ENCODE data around the gene KCNQ2. TPM values are rescaled to one million over a fixed set of nuclear protein-coding genes. Genes with fewer than 3 reads are reported as not detected.

The KCNQ2 gene
- total RNA-seq, 1 experiment from 2014 or later: 86.5 TPM

GRCh38 chr20:63409066-63409833, 63.2 kb downstream of the KCNQ2 start (continued):
- TF ChIP-seq REST (IDR thresholded peaks at IDR 0.05; ENCODE audit: low read depth) (no peak), ZBTB33 (IDR thresholded peaks at IDR 0.05; ENCODE audit: extremely low read depth, insufficient replicate concordance, low read length) (no peak)

GRCh38 chr20:63408684-63409046, 63.8 kb downstream of the KCNQ2 start:
- POLR2A ChIA-PET: no interaction called here
- intact Hi-C loops (cut with micrococcal nuclease): no loop called here
- TF ChIP-seq EZH2 (IDR thresholded peaks at IDR 0.05): no peak
- no peak for TF ChIP-seq CTCF (IDR thresholded peaks at IDR 0.05 in 2 of 3, conservative IDR thresholded peaks at IDR 0.05 in 1 of 3; ENCODE audit: borderline replicate concordance in 1 of 3, insufficient read depth in 1 of 3, low read depth in 2 of 3, low read length in 2 of 3)
- TF ChIP-seq EGR1 (IDR thresholded peaks at IDR 0.05; ENCODE audit: low read depth): no peak
- TF ChIP-seq YY1 (IDR thresholded peaks at IDR 0.05; ENCODE audit: extremely low read depth, insufficient replicate concordance, low read depth, low read length): no peak
- TF ChIP-seq SP1 (IDR thresholded peaks at IDR 0.05; ENCODE audit: low read depth): no peak
- TF ChIP-seq ZFX (IDR thresholded peaks at IDR 0.05): no peak
- no peak for TF ChIP-seq POLR2AphosphoS5 (IDR thresholded peaks at IDR 0.05; ENCODE audit: low read depth, low read length)
- TF ChIP-seq ZBTB33 (IDR thresholded peaks at IDR 0.05; ENCODE audit: extremely low read depth, insufficient replicate concordance, low read length): no peak
- no peak for TF ChIP-seq FOSL1 (IDR thresholded peaks at IDR 0.05; ENCODE audit: low read depth)
- no peak for TF ChIP-seq SRF (IDR thresholded peaks at IDR 0.05; ENCODE audit: low read depth)
- no peak for TF ChIP-seq CEBPB (IDR thresholded peaks at IDR 0.05; ENCODE audit: low read depth)
- TF ChIP-seq SIN3A (IDR thresholded peaks at IDR 0.05; ENCODE audit: low read depth): no peak
- no peak for TF ChIP-seq TCF7L2 (IDR thresholded peaks at IDR 0.05; ENCODE audit: borderline replicate concordance, extremely low read depth, insufficient read depth, insufficient read length)

More at GRCh38 chr20:63408684-63409046, 63.8 kb downstream of the KCNQ2 start:
- no peaks in the 10 kb centered on the region for H3K79me2 ChIP-seq (ENCODE audit: insufficient read depth, low read length)
- H2AFZ ChIP-seq (ENCODE audit: low read depth, low read length, poor library complexity, severe bottlenecking): no peak overlapping the region
- peak overlapping the region; percentile 69 for H3K27ac ChIP-seq (ENCODE audit: low read depth, low read length)
- no peaks in the 10 kb centered on the region for H3K9me3 ChIP-seq (ENCODE audit: control insufficient read depth in 1 of 2, insufficient read depth in 1 of 2, low read depth in 1 of 2, low read length in 2 of 2)
- H3K36me3 ChIP-seq (ENCODE audit: control insufficient read depth in 1 of 2, insufficient read depth in 2 of 2, low read length in 2 of 2): no peaks in the 10 kb centered on the region
- DNase-seq (ENCODE audit: low read depth, low spot score) (no peak), ATAC-seq (no peak)
- H3K4me2 ChIP-seq (ENCODE audit: low read length): peak overlapping the region; percentile 61
- no peaks in the 10 kb centered on the region for H3K27me3 ChIP-seq (ENCODE audit: insufficient read depth, low read length)
- H3K9ac ChIP-seq (ENCODE audit: low read length): no peak overlapping the region
- ChIA-PET CTCF (interaction anchor here (1.0 kb wide), 1 partner anchor 27 kb away, joined by 3 read pairs; no protein-coding TSS in a partner anchor), RAD21 (ENCODE audit: low non-redundant PET in 1 of 2, low total read pairs in 2 of 2, uncharacterized antibody in 2 of 2, unreplicated experiment in 2 of 2) (no interaction called here)
- peak overlapping the region; percentile 55 to 57 for H3K4me3 ChIP-seq (replicated peaks in 1 of 2; ENCODE audit: low read depth in 1 of 2, low read length in 2 of 2)
- peaks cover 0 to 12% of the 10 kb centered on the region in 2 experiments; a peak in 1 of 4 replicates for H3K4me1 ChIP-seq (ENCODE audit: control insufficient read depth in 1 of 2, insufficient read depth in 2 of 2, low read length in 2 of 2)
- no peaks in the 10 kb centered on the region for H4K20me1 ChIP-seq (ENCODE audit: insufficient read depth)
- no TSS peak for BruUV-seq (replicated peaks)
- H3K9me2 ChIP-seq (ENCODE audit: insufficient read depth): no peaks in the 10 kb centered on the region

All from HCT116 (cell line).